ENCODE measurements around the gene SVIL.

Gene SVIL

GRCh38 chr10:29417324-29417723 lies 217.4 kb downstream of the SVIL start:
- no peak overlapping the region for H3K4me3 ChIP-seq (ENCODE audit: low read depth, low read length)
- TF ChIP-seq CTCF (IDR thresholded peaks at IDR 0.05; ENCODE audit: low read depth, low read length, missing control alignments) = no peak
- in situ Hi-C loops (cut with HindIII; ENCODE audit: low sequenced_read_pairs) = no loop called here
- no peak for DNase-seq (ENCODE audit: low read depth)

GRCh38 chr10:29415876-29416275 lies 218.9 kb downstream of the SVIL start:
- in situ Hi-C loops (cut with HindIII; ENCODE audit: low sequenced_read_pairs) = no loop called here
- no peak overlapping the region for H3K4me3 ChIP-seq (ENCODE audit: low read depth, low read length)
- no peak for TF ChIP-seq CTCF (IDR thresholded peaks at IDR 0.05; ENCODE audit: low read depth, low read length, missing control alignments)
- no peak for DNase-seq (ENCODE audit: low read depth)

- in situ Hi-C loops (cut with HindIII; ENCODE audit: low sequenced_read_pairs) = no loop called here
- no peak for TF ChIP-seq CTCF (IDR thresholded peaks at IDR 0.05; ENCODE audit: low read depth, low read length, missing control alignments)
- H3K4me3 ChIP-seq (ENCODE audit: low read depth, low read length) = no peak overlapping the region
- no peak for DNase-seq (ENCODE audit: low read depth)
These were observed 220.3 kb downstream of the SVIL start for GRCh38 chr10:29414501-29414900.

- no peak overlapping the region for H3K4me3 ChIP-seq (ENCODE audit: low read depth, low read length)
- DNase-seq (ENCODE audit: low read depth) = no peak
- TF ChIP-seq CTCF (IDR thresholded peaks at IDR 0.05; ENCODE audit: low read depth, low read length, missing control alignments) = no peak
- in situ Hi-C loops (cut with HindIII; ENCODE audit: low sequenced_read_pairs) = no loop called here
These were observed 222.3 kb downstream of the SVIL start for GRCh38 chr10:29412485-29412884.

- no peak overlapping the region for H3K4me3 ChIP-seq (ENCODE audit: low read depth, low read length)
- no peak for DNase-seq (ENCODE audit: low read depth)
- TF ChIP-seq CTCF (IDR thresholded peaks at IDR 0.05; ENCODE audit: low read depth, low read length, missing control alignments) = no peak
These were observed 223.0 kb downstream of the SVIL start for GRCh38 chr10:29411666-29412315.

GRCh38 chr10:29409241-29410054 lies 225.3 kb downstream of the SVIL start:
- no peak for TF ChIP-seq CTCF (IDR thresholded peaks at IDR 0.05; ENCODE audit: low read depth, low read length, missing control alignments)
- in situ Hi-C loops (cut with HindIII; ENCODE audit: low sequenced_read_pairs) = no loop called here
- H3K4me3 ChIP-seq (ENCODE audit: low read depth, low read length) = peak overlapping the region; percentile 74
- no peak for DNase-seq (ENCODE audit: low read depth)

More at GRCh38 chr10:29411666-29412315, 223.0 kb downstream of the SVIL start:
- in situ Hi-C loops (cut with HindIII; ENCODE audit: low sequenced_read_pairs) = no loop called here
